Right ventricle myocardium superior (tissue), 1 donor: ENCODE measurements around the gene TBL1X. TPM values are rescaled to one million over a fixed set of nuclear protein-coding genes. Genes with fewer than 3 reads are reported as not detected.
"Not testable (repeated sequence)": the region's sequence is repeated elsewhere in the genome, so short reads cannot be mapped to it uniquely, and the experiment has no call there.

Source experiments
- ATAC-seq: fragments of 200-7000 bp; cut with Tn5 transposase; one replicate; pipeline ENCODE4 v1.9.1; 2020; ENCODE audit warnings: mild to moderate bottlenecking; ENCODE audit not compliant: poor library complexity
- DNase-seq: peaks from one replicate; pipeline ENCODE4 v3.0.0-alpha.2; 2020
- intact Hi-C: fragments of 100-400 bp; cut with DNase I; formaldehyde crosslinking; loops from one replicate; pipeline ENCODE4 v1.11.2; 2022
- long read RNA-seq: library from polyadenylated mRNA; unstranded; transcript quantifications from one replicate; pipeline ENCODE4 v2.0.0, GENCODE V29; 2021
- total RNA-seq: library from RNA; stranded (reverse); fragmentation: NEBNext Ultra II Directional; extraction: Animal tissue kit (Norgen Biotek cat#: 25700); gene quantifications from one replicate; pipeline ENCODE4 v1.2.1, GENCODE V29; 2021
- donor health status: DM: no; HTN: yes; CAD: no; lungs with severe emphysema.

The TBL1X gene
- 10.1 TPM for total RNA-seq
- long read RNA-seq, full-length matches to known transcripts = 2 of 17 reads
- long read RNA-seq, partial matches to known transcripts = 3 of 17 reads
- long read RNA-seq, other reads (novel, unspliced or antisense) = 12 of 17 reads

DNA sequence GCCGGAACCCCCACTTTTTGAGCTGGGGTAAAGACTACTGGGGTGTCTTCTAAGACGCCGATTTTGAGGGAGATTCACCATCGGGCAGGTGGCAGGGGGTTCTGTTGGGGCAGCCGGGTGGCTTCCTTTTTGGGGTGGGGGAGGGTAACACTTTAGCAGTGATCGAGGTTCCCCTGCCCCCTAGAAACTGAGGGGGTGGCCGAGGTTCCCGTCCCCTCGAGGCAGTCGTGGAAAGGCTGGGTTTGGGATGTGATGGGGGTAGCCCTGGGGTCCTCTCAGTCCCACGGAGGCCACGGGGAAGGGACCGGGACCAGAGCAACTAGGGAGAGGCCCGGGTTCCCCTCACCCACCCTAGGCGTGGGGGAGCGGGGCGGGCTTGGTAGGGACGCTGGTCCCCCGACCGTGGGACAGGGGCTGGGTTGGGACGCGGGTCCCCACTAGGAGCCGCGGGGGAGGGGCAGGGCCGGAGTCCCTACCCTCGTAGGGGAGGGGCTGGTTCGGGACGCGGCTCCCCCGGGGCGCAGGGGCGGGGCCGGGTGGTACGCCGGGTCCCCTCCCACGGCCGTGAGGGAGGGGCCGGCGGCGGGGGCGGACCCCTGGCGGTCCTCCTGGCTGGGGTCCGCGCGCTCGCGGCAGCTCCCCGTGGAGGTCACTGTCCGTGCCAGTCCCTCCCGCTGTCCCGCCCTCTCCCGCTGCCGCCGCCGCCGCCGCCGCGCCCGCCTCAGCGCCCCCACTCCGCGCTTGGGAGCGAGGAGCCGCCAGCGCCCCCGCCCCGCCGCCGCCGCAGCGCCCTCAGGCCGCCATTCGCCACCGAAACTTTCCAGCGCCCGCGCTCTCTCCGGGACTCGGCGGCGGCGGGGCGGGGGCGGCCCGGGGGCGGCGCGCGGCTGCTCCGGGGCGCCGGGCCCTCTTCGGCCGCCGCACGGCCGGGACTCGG lies at the start of gene TBL1X:
Gene TBL1X (plus strand): TSS at position 624 of the 937 bp plus-strand sequence. CDS start 188,529 bp downstream, outside the sequence.
- ATAC-seq = peak; percentile 71
- DNase-seq = peak; percentile 74
- intact Hi-C loops = loop anchor here (5.0 to 10.0 kb wide), 3 partner anchors 60 to 220 kb away; no protein-coding TSS in a partner anchor

DNA sequence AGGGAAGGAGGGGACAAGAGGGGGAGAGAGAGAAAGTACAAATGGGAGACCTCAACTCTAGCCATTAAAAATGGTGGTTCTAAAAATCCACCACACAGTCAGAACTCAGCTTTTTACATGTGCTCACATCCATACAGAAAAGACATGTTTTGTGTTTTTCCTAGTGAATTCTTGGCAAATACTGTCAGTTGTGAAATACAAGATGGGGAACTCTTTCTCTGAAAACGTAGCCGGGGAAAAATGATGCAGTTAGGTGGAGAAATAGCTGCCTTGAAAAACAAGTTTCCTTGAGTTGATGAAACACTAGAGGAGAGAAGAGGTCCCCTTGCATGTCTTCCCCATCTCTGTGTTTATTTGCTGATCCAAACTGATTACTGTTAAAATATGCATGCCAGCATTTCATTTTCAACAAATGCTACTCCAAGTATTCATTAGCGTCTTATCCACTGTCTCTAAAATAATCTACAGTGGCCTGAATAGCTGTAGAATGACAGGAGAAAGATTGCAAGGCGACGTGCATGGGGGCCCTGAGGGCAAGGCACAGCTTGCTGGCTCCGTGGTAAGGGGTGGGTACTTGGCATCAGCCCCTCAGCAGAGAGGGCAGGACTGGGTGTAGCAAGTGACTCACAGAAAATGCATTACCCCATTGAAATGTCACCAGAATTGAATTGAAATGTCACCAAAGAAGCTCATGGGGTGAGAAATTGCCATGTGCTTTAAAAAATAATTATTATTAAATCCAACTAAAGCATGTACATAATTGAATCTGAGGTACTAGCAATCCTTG lies 48.1 kb upstream of the TBL1X start:
- DNase-seq (no peak), ATAC-seq (no peak)
- intact Hi-C loops = no loop called here

DNA sequence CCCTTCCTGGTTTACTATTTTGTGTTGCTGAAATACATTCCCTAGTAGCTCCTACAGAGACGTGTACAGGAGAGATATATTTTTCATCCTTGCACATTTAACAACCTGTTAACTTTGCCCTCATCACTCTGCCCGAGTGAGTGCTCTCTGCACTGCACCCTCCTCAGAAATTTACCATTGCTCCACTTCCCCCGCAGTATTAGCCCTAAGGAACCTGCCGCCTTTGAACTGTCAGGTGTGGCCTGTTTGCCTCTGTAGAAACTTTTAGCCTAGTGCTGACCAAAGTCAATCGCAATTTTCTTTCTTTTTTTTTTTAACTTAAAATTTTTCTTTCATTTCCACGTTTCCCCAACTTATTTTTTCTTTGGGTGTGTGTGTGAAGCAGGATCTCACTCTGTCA lies 46.6 kb upstream of the TBL1X start:
- DNase-seq (no peak), ATAC-seq (no peak)
- intact Hi-C loops = no loop called here

DNA sequence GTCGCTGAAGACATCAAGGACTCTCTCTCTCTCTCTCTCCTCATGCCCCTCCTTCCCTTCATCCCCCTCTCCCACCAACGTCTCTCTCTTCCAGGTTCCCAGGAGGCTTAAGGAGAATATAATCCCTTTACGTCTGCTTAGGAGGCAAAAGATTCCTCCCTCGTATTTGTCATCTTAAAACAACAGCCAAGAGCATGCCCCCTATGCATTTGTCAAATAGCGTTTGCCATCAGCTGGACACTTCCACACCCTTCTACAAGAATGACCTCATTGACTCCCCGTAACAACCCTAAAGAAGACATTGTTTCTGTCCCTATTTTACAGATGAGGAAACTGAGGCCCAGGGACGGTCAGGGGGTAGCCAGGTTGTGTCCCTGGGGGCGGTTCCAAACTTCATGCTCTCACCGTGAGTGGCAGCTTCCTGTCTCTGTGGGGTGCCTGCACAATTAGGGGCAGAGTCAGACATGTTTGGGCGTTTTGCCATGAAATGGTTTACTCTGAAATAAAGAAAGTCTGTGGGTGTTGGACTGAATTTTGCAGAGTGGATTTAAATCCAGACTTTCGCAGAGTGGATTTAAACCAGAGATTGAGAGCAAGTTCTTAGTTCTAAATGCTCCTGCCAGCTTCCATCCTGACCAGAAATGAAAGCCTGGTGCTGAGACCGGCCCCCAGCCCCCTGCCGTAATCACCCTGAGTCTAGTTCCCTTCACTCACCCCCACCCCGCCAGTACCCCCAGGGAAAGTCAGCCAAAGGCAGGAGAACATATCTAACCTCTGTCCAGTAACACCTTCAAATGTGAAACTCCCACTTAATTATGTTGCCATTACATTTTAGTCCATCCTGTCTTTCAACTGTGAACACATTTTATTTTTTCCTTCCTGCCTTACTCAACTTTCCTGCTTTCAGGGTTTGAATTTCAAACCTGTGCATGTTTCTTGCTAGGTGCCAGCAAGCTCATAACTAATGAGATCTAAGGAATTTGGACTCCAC lies 44.3 kb upstream of the TBL1X start:
- ATAC-seq (no peak), DNase-seq (no peak)
- intact Hi-C loops = no loop called here

DNA sequence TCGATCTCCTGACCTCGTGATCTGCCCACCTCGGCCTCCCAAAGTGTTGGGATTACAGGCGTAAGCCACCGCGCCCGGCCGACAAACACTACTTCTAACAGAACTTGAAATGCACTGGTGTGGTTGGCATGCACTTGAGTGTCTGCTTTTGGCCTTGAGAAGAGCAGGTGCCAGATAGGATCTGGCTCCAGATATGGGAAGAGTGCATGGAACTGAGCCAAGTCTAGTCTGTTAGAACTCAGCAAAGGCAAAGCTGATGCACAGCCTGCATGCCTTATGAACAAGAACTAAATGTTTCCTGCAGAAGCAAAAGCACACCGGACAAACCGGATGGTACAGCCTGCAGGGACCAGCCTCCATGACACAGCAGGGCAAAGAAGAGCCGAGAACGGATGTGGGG lies 35.1 kb upstream of the TBL1X start:
- no peak for ATAC-seq
- DNase-seq = no peak
- intact Hi-C loops = no loop called here

DNA sequence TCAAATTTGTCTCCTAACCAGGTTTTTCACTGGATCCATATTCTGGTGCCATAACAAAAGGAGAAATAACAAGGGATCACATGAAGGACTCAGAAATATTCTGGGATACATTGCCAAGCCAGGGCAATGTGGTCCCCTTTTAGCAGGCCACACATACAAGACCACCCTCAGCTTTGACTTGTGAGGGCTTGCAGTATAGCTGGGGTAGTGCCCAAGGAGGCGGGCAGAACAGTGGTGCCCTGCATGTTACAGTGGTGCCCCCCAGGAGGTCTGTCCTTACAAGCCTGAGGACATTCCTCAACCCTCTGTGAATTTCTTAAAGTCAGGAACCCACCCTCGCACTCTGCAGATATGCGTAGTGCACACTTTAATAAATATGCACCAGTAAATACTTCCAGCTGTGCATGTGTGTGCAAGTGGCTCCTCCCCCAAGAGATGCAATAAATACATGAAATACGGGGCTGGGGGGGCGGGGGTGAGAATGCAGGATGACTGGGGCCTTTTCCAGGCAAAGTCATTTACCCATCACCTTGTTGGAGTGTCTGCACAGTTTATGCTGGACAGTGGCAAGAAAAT lies 34.4 kb upstream of the TBL1X start:
- intact Hi-C loops = no loop called here
- ATAC-seq = no peak

DNA sequence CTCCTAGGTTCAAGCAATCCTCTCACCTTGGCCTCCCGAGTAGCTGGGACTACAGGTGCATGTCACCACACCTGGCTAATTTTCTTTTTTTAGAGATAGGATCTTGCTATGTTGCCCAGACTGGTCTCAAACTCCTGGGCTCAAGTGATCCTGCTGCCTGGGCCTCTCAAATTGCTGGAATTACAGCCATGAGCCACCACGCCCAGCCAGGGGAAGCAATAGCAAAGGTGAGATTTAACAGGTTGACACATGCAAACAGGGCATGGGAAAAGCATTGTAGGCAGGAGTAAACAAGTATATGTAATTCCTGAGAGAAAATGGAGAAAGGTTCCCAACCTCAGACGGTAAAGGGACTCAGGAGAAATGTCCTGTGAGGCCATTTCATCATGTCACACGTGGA lies 33.6 kb upstream of the TBL1X start:
- ATAC-seq = no peak
- no peak for DNase-seq
- intact Hi-C loops = no loop called here

More for the DNA sequence above, 34.4 kb upstream of the TBL1X start:
- DNase-seq = no peak

DNA sequence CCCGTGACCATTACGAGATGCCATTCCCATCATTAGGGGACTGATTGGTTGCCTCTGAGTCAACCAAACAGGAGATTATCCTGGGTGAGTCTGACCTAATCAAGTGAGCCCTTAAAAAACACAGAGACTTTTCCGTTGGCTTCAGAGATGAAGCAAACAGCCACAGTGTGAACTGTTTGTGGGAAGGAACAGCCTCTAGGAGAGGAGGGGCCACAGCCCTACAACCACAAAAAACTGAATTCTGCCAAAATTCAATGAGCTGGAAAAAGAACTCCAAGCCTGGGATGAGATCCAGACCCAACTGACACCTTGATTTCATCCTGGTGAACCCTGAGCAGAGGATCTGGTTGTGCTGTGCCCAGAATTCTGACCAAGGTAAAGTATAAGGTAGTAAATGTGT lies 31.3 kb upstream of the TBL1X start:
- ATAC-seq (no peak), DNase-seq (no peak)
- intact Hi-C loops = no loop called here

DNA sequence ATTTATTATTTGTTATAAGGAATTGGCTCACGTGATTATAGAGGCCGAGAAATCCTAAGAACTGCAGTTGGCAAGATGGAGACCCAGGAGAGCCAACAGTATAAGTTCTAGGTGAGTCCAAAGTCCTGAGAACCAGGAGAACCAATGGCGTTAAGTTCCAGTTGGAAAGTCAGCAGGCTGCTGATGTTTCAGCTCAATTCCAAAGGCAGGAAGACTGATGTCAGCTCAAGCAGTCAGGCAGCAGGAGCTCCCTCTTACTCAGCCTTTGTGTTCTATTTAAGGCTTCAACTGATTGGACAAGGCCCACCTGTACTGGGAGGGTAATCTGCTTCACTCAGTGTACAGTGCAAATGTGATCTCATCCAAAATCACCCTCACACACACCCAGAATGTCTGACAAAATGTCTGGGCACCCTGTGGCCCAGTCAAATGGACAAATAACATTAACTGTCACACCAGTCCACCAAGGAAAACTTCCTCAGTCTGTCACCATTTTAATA lies 30.8 kb upstream of the TBL1X start:
- intact Hi-C loops = no loop called here
- DNase-seq = no peak
- no peak for ATAC-seq

DNA sequence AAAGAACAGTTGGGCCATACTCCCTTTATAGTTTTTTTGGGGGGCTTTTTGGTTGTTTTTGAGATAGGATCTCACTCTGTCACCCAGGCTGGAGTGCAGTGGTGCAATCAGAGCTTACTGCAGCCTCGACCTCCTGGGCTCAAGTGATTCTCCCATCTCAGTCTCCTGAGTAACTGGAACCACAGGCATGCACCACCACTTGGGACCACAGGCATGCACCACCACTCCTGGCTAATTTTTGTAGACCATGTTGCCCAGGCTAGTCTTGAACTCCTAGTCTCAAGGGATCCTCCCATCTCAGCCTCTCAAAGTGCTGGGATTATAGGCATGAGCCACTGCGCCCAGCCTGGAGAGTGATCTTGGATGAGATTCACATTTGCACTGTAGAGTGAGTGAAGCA lies 29.8 kb upstream of the TBL1X start:
- ATAC-seq, intact Hi-C loops, DNase-seq: not testable (repeated sequence)

DNA sequence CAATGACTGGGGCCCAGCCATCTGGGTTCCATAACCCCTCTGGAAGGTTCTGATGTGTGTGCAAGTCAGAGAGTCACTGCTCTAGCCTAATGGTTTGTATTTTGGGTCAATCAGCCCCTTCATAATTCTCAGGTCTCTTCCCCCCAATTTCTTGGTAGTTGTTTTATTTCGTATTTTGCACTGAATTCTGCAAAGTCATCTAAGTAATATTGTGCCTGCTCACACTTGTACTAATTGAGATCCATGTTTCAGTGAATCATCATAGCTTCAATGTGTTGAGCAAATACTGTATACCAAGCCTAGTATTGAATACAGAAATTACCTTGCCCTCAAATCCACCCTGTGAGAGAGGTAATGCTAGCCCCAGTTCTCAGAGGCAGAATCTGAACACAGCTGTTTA lies 28.0 kb upstream of the TBL1X start:
- ATAC-seq (no peak), DNase-seq (no peak)
- intact Hi-C loops = no loop called here

DNA sequence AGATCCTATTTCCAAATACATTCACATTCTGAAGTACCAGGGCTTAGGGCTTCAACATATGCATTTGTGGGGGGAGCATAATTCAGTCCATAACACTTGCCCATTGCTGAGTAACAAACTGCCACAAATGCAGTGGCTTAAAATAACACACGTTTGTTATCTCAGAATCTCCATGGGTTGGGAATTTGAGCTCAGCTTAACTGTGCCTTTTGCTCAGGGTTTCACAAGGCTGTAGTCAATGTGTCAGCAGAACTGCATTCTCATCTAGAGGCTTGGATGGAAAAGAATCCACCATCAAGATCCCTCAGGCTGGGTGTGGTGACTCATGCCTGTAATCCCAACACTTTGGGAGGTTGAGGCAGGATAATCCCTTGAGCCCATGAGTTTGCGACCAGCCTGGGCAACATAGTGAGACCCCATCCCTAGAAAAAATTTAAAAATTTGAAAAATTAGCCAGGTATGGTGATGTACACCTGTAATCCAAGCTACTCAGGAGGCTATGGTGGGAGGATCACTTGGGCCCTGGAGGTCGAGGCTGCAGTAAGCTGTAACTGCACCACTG lies 25.8 kb upstream of the TBL1X start:
- ATAC-seq = no peak
- intact Hi-C loops = no loop called here
- DNase-seq = no peak

DNA sequence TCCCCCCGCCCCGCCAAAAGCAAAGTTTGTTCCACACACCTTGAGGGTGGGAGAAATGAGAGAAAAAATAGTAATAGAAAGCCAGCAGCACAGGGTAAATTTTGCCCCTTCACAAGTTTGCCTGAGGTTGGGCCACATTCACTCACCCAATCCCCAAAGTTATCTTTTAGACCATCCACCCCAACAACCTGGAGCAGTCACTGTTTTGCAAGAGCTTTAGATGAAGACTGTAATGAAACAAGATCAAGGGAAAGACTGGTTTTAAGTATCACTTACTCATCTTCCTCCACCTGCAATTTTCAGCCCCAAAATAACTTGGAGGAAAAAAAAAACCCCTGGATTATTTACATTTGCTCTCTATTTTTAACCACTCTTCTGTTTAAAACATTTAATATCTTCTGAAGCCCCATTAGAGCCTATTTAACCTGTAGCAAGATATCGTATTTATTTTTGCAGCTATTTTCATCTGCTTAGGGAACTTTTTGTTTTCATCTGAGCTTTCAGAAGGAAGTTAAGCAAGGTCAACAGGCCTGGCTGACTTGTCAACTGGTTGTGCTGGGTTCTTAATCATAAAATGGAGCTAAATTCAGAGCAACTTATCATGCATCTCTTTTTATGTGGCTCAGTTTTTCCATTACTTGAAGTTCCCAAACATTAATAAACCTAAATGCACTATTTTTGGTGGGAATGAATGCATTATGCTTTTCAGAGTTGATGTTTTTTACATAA lies 24.6 kb upstream of the TBL1X start:
- DNase-seq = no peak
- ATAC-seq = no peak
- intact Hi-C loops = no loop called here

DNA sequence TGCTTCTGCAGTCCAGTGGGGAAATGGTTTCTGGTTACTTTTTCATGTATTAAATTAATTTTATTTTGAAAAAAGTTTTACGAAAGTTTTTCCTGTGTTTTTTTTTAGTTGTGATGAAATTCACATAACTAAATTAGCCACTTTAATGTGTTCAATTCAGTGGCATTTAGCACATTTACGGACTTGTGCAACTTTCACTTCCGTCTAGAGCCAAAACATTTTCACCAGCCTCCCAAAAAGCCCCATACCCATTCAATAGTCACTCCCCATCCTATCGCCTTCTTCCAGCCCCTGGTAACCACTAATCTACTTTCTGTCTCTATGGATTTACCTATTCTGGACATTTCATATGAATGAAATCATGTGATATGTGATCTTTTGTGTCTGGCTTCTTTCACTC lies 22.8 kb upstream of the TBL1X start:
- intact Hi-C loops = no loop called here
- ATAC-seq = no peak
- DNase-seq = no peak

DNA sequence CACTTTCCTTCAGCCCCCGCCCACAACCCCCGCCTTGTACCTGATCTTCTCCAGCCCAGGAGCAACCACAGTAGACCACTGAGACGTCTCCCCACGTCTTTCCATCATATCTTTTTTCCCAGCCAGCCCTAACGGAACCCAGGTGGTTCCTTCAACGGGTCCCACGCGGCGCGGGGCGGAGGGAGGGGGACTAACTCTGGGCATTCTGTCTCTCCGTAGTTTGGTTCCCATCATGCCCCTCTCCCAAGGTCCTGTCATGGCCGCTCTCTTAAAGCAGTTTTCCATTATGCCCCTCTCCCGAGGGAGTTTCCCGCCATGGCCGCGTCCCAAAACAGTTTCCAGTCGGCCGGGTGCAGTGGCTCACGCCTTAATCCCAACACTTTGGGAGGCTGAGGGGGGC lies 21.5 kb upstream of the TBL1X start:
- intact Hi-C loops = no loop called here
- DNase-seq = no peak
- ATAC-seq = no peak

DNA sequence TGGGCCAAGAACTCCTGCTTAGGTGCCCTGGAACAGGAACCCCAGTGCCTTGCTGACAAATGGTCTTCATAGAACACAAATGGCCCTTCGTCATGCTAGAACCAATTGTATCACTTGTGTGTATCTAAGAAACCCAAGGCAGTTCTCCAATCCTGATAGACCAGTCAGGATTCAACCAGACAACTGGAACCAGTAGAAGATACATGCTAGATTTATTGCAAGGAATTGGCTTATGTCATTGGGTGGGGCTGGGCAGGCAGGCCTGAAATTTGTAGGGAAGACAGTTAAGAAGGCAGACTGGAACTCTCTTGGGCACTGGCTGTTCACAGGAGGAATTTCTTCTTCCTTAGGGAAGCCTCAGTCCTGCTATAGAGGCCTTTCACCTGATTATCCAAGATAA lies 17.0 kb upstream of the TBL1X start:
- ATAC-seq = no peak
- DNase-seq = no peak
- intact Hi-C loops = no loop called here
